ENCODE data around the gene NPLOC4. TPM values are rescaled to one million over a fixed set of nuclear protein-coding genes. Genes with fewer than 3 reads are reported as not detected.

The NPLOC4 gene
- polyA plus RNA-seq, 1 experiment, result 108 TPM

DNA sequence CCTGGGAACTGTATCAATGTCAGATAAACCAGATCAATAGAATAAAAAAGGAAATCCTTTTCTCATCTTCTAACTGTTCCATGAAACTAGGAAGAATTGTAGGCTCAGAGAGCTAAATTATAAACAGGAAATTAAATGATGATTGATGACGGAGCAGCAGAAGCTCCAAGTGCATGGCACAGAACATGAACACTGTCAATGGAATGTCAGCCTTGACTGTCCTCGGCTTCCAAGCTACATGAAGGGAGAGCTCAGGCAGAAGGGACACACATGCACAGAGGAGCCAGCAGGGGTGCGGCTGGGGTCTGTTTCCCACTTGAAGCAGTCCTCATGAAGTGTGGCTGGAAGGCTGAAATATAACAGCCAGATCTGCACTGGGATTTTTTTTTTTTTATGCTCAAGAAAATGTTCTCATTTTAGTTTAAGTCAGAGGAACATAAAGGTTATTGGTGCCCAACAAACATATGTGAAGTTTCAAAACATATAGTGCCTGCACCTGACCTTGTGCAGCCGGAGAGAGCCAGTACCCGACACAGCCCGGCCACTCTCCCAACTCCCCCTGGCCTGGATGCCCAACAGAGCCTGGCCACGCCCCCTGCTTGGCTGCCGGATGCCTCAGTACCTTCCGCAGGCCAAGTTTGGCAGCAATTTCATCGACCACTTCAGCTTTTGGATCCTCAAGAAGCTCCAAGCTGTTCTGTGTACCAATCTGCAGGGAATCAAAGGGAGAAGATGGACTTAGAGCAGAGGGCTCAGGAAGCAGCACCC lies 37.0 kb downstream of the NPLOC4 start:
- no peak overlapping the region for H3K4me3 ChIP-seq (ENCODE audit: low read depth, low read length)
- peaks cover 23% of the 10 kb centered on the region for H3K36me3 ChIP-seq (ENCODE audit: control insufficient read depth, insufficient read depth, low read length)
- TF ChIP-seq, protein P1, sequence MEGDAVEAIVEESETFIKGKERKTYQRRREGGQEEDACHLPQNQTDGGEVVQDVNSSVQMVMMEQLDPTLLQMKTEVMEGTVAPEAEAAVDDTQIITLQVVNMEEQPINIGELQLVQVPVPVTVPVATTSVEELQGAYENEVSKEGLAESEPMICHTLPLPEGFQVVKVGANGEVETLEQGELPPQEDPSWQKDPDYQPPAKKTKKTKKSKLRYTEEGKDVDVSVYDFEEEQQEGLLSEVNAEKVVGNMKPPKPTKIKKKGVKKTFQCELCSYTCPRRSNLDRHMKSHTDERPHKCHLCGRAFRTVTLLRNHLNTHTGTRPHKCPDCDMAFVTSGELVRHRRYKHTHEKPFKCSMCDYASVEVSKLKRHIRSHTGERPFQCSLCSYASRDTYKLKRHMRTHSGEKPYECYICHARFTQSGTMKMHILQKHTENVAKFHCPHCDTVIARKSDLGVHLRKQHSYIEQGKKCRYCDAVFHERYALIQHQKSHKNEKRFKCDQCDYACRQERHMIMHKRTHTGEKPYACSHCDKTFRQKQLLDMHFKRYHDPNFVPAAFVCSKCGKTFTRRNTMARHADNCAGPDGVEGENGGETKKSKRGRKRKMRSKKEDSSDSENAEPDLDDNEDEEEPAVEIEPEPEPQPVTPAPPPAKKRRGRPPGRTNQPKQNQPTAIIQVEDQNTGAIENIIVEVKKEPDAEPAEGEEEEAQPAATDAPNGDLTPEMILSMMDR (IDR thresholded peaks at IDR 0.05; ENCODE audit: insufficient read depth, low read depth, low read length), result no peak
- CTCF ChIA-PET, result interaction anchor here (0.9 to 4.5 kb wide), 21 partner anchors 9 to 457 kb away, joined by 3 to 35 read pairs (median 8); partner anchors contain the start of gene FAAP100
- DNase-seq (ENCODE audit: low read depth), result no peak
- POLR2A ChIA-PET, result interaction anchor here (0.7 to 0.8 kb wide), 2 partner anchors 36 to 91 kb away, joined by 3 to 5 read pairs; no protein-coding TSS in a partner anchor
- no peaks in the 10 kb centered on the region for H3K27me3 ChIP-seq (ENCODE audit: control insufficient read depth, insufficient read depth, low read length)

DNA sequence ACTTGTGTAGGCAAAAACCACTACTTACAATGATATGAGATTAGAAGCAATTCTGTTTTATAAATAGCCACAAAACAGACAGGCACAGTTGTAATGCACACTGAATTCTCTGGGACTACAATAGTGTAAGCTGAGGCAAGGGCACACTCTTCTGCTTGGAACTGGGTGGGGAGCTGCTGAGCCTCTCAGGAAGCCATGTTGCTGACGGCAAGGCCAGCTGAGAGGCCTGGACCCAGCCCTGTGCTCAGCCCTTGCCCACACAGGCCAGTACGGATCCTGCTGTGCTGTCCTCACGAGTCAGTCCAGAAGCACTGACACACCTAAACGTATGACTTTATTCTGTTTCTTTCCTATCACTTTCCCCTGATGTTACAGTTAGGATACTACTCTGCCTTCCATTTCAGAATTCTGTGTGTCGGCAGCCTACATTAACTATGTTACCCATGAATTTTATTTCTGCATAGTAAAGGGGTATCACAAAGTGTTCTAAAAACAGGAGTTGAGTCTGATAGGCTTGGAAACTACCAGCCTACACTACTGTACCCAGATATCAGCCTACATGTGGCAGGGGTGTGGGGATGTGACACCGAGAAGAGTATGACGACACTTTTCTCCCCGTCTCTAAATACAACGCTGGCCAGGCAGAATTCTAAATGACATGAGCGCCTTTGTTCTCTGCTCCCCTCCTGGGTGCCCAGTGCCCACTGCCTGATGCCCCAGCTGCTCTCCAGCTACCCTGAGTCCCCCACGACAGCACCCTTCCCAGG lies 43.6 kb downstream of the NPLOC4 start:
- POLR2A ChIA-PET, result no interaction called here
- CTCF ChIA-PET, result interaction anchor here (0.8 kb wide), 1 partner anchor 8 kb away, joined by 3 read pairs; no protein-coding TSS in a partner anchor

DNA sequence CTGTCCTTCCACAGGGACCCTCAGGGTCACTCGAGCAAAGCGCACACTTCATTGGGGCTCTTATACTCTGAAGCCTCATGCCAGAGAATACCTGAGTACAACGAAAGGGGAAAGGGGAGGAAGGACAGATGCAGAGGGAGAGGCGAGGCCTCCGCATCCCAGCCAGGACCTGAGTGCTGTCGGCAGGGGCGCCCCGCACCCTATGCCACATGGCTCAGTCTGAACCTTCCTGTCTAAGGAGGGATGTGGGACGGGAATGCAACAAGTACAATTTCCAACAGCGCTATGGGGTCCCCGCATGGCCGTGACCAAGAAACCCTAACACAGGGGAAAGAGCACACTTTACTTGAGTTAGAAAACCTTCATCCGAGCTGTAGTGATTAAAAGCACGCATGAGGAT lies 44.9 kb downstream of the NPLOC4 start:
- peaks cover 27% of the 10 kb centered on the region for H3K36me3 ChIP-seq (ENCODE audit: control insufficient read depth, insufficient read depth, low read length)
- CTCF ChIA-PET, result interaction anchor here (2.7 kb wide), 1 partner anchor 9 kb away, joined by 15 read pairs; no protein-coding TSS in a partner anchor
- no peaks in the 10 kb centered on the region for H3K27me3 ChIP-seq (ENCODE audit: control insufficient read depth, insufficient read depth, low read length)
- H3K4me3 ChIP-seq (ENCODE audit: low read depth, low read length), result no peak overlapping the region
- POLR2A ChIA-PET, result no interaction called here
- DNase-seq (ENCODE audit: low read depth), result no peak
- TF ChIP-seq, protein P1 (IDR thresholded peaks at IDR 0.05; ENCODE audit: insufficient read depth, low read depth, low read length), result no peak

More for the DNA sequence above, 43.6 kb downstream of the NPLOC4 start:
- TF ChIP-seq, protein P1 (IDR thresholded peaks at IDR 0.05; ENCODE audit: insufficient read depth, low read depth, low read length), result no peak
- H3K27me3 ChIP-seq (ENCODE audit: control insufficient read depth, insufficient read depth, low read length), result no peaks in the 10 kb centered on the region
- no peak for DNase-seq (ENCODE audit: low read depth)
- peaks cover 30% of the 10 kb centered on the region for H3K36me3 ChIP-seq (ENCODE audit: control insufficient read depth, insufficient read depth, low read length)
- no peak overlapping the region for H3K4me3 ChIP-seq (ENCODE audit: low read depth, low read length)

DNA sequence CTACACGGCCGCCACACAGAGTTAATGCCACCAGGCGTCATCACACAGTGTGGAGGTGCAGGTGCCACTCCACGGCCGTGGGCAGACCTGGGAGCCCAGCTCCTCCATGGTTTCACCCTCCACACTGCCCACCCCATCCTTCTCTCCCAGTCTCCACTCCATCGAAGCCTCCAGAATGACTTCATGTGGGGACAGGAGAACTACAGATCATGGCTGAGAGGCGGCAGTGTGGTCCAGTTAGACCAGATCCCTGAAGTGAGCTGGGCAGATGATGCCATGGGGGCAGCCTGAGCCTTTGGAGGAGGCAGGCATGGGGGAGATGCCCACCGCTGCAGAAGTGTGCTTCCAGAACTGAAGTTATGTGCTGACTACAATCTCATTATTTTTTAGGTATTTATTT lies 46.8 kb downstream of the NPLOC4 start:
- peaks cover 28% of the 10 kb centered on the region for H3K36me3 ChIP-seq (ENCODE audit: control insufficient read depth, insufficient read depth, low read length)
- TF ChIP-seq, protein P1 (IDR thresholded peaks at IDR 0.05; ENCODE audit: insufficient read depth, low read depth, low read length), result no peak
- POLR2A ChIA-PET, result no interaction called here
- CTCF ChIA-PET, result interaction anchor here (2.7 kb wide), 1 partner anchor 11 kb away, joined by 15 read pairs; no protein-coding TSS in a partner anchor
- H3K4me3 ChIP-seq (ENCODE audit: low read depth, low read length), result no peak overlapping the region
- no peaks in the 10 kb centered on the region for H3K27me3 ChIP-seq (ENCODE audit: control insufficient read depth, insufficient read depth, low read length)
- no peak for DNase-seq (ENCODE audit: low read depth)

DNA sequence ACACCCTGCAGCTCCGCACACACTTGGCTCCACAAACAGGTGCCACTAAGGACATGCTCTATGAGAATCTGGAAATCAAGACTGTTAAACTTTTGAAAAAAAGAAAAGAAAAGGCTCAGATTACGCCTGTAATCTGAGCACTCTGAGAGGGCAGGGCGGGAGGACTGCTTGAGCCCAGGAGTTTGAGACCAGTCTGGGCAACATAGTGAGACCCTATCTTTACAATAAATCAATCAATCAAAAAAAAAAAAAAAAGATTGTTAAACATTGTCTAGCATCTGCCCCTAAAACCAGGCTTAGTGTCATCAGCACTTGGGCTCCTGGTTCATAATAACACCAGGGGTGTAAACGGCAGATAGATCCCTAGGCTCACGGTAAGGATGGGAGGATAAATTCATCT lies 47.3 kb downstream of the NPLOC4 start:
- Histone ChIP-seq H3K36me3 (ENCODE audit: control insufficient read depth, insufficient read depth, low read length) (peaks cover 26% of the 10 kb centered on the region), H3K27me3 (ENCODE audit: control insufficient read depth, insufficient read depth, low read length) (no peaks in the 10 kb centered on the region), H3K4me3 (ENCODE audit: low read depth, low read length) (no peak overlapping the region)
- CTCF ChIA-PET, result interaction anchor here (2.0 kb wide), 1 partner anchor 11 kb away, joined by 9 read pairs; no protein-coding TSS in a partner anchor
- POLR2A ChIA-PET, result no interaction called here
- TF ChIP-seq, protein P1 (IDR thresholded peaks at IDR 0.05; ENCODE audit: insufficient read depth, low read depth, low read length), result no peak
- no peak for DNase-seq (ENCODE audit: low read depth)
